GM19239 (cell line): Measurements from ENCODE around the gene OR2A5.

ENCODE experiments used
- DNase-seq: peaks from one replicate; pipeline ENCODE4 v3.0.0; 2011; ENCODE audit warnings: low spot score; ENCODE audit not compliant: insufficient read length
- FAIRE-seq: peaks from 2 replicates; lab custom pipeline; 2011; peaks lifted over from hg19 to GRCh38; lab: Jason Lieb, UNC

The OR2A5 gene

GRCh38 chr7:144105211-144105610 lies 56.5 kb downstream of the OR2A5 start:
- DNase-seq (no peak), FAIRE-seq (no peak)
